GM19023 (cell line): ENCODE results near the gene MTHFR.

Source experiments
- ATAC-seq: cut with Tn5 transposase; IDR thresholded peaks from one replicate; pipeline ENCODE4 v1.9.1; 2021; ENCODE audit warnings: mild to moderate bottlenecking, moderate library complexity; ENCODE audit not compliant: unreplicated experiment

MTHFR gene

GRCh38 chr1:11783556-11783955, 22.2 kb downstream of the MTHFR start:
- no peak for ATAC-seq

- ATAC-seq, result no peak
Observed at GRCh38 chr1:11782127-11782708, 23.5 kb downstream of the MTHFR start.

- no peak for ATAC-seq
Observed at GRCh38 chr1:11781297-11781696, 24.5 kb downstream of the MTHFR start.

- ATAC-seq, result no peak
Observed at GRCh38 chr1:11780380-11781147, 25.2 kb downstream of the MTHFR start.

GRCh38 chr1:11779715-11780379, 25.9 kb downstream of the MTHFR start:
- ATAC-seq, result no peak

- no peak for ATAC-seq
Observed at GRCh38 chr1:11778844-11779623, 26.7 kb downstream of the MTHFR start.

GRCh38 chr1:11778336-11778735, 27.4 kb downstream of the MTHFR start:
- ATAC-seq, result no peak

GRCh38 chr1:11777658-11778322, 28.0 kb downstream of the MTHFR start:
- no peak for ATAC-seq

GRCh38 chr1:11774753-11775152, 31.0 kb downstream of the MTHFR start:
- no peak for ATAC-seq

GRCh38 chr1:11772458-11772857, 33.3 kb downstream of the MTHFR start:
- no peak for ATAC-seq

GRCh38 chr1:11771481-11772043, 34.2 kb downstream of the MTHFR start:
- no peak for ATAC-seq

- ATAC-seq, result no peak
Observed at GRCh38 chr1:11770011-11770410, 35.8 kb downstream of the MTHFR start.

GRCh38 chr1:11769274-11769673, 36.5 kb downstream of the MTHFR start:
- no peak for ATAC-seq

- ATAC-seq, result no peak
Observed at GRCh38 chr1:11768821-11769220, 36.9 kb downstream of the MTHFR start.

- ATAC-seq, result no peak
Observed at GRCh38 chr1:11767922-11768704, 37.7 kb downstream of the MTHFR start.

GRCh38 chr1:11766429-11766776, 39.4 kb downstream of the MTHFR start:
- no peak for ATAC-seq

- ATAC-seq, result no peak
Observed at GRCh38 chr1:11765661-11766428, 39.9 kb downstream of the MTHFR start.

- no peak for ATAC-seq
Observed at GRCh38 chr1:11764519-11764918, 41.2 kb downstream of the MTHFR start.

GRCh38 chr1:11764115-11764514, 41.6 kb downstream of the MTHFR start:
- no peak for ATAC-seq
